Stomach (tissue), 9 donors: ENCODE results near the gene GREM1. TPM values are rescaled to one million over a fixed set of nuclear protein-coding genes. Genes with fewer than 3 reads are reported as not detected.

Source experiments
- DNase-seq, 2 donors: peaks; one replicate each; pipeline versions ENCODE4 v3.0.0 to v3.0.0-alpha.2; 2013 to 2019
- H3K27ac ChIP-seq, 5 donors: fragments of 200-600 bp in 4 of 5; sonication (generic) in 4 of 5; one replicate each; pipeline ENCODE4 v1.5.1; 2013 to 2019; ENCODE audit warnings: mild to moderate bottlenecking in 1 of 5, moderate library complexity in 1 of 5
- H3K27me3 ChIP-seq, 3 donors: fragments of 200-600 bp; sonication (generic); one replicate each; pipeline ENCODE4 v1.5.1; 2017 to 2019; ENCODE audit warnings: mixed run types in 1 of 3
- H3K36me3 ChIP-seq, 4 donors: fragments of 200-600 bp; sonication (generic); 1 replicate in 3 of 4; 2 replicates in 1 of 4; pipeline ENCODE4 v1.5.1; 2016 to 2019
- H3K4me1 ChIP-seq, 4 donors: fragments of 200-600 bp; sonication (generic); one replicate each; pipeline ENCODE4 v1.5.1; 2016 to 2019
- H3K4me3 ChIP-seq, 4 donors: fragments of 200-600 bp; sonication (generic) in 3 of 4; one replicate each; pipeline ENCODE4 v1.5.1; 2016 to 2019; ENCODE audit warnings: mild to moderate bottlenecking in 1 of 4
- H3K9me3 ChIP-seq, 4 donors: fragments of 200-600 bp; sonication (generic); one replicate each; pipeline ENCODE4 v1.5.1; 2016 to 2019
- EP300 ChIP-seq: sonication (generic); formaldehyde crosslinking; IDR thresholded peaks from one replicate; pipeline ENCODE4 v1.6.1; 2017; ENCODE audit warnings: antibody characterized with exemption
- POLR2A ChIP-seq, 4 donors: fragments of 450-650 bp; IDR thresholded peaks; one replicate each; pipeline ENCODE4 v1.6.1; 2016; ENCODE audit warnings: antibody characterized with exemption in 4 of 4, control low read depth in 2 of 4, mild to moderate bottlenecking in 1 of 4, moderate library complexity in 1 of 4
- POLR2AphosphoS5 ChIP-seq, 3 donors: sonication (generic); formaldehyde crosslinking; IDR thresholded peaks; one replicate each; pipeline ENCODE4 v1.6.1; 2016; ENCODE audit warnings: antibody characterized with exemption in 3 of 3
- WGBS, 5 donors: extraction: QIAGEN DNeasy Blood & Tissue Kit in 3 of 5; methylation state at CpG; one replicate each; pipeline versions ENCODE4 v1.1.5 to v1.1.7; 2013 to 2018; 5-methylcytosine and 5-hydroxymethylcytosine counted together
- intact Hi-C: fragments of 100-400 bp; cut with DNase I; formaldehyde crosslinking; loops from one replicate; pipeline ENCODE4 v1.15.1; 2023; ENCODE audit warnings: low total_unique reads
- polyA plus RNA-seq, 3 donors: library from polyadenylated mRNA; stranded (reverse); fragments of 200-250 nt; gene quantifications; one replicate each; pipeline ENCODE4 v1.2.3, GENCODE V29; 2013
- total RNA-seq, 5 donors: library from RNA; depleted of rRNA; stranded (reverse); fragments of >200 nt; gene quantifications; one replicate each; pipeline versions ENCODE4 v1.1.0 to v1.2.3, GENCODE V29; 2014 to 2016
- TF ChIP-seq, protein P1 (sequence below), 7 experiments: fragments of 450-650 bp in 4 of 7; fragments of 200-600 bp in 3 of 7; sonication (generic) in 3 of 7; IDR thresholded peaks; one replicate each; pipeline ENCODE4 v1.5.1; 2016 to 2019; ENCODE audit warnings: antibody characterized with exemption in 7 of 7, control low read depth in 2 of 7, mild to moderate bottlenecking in 1 of 7
- donor health status: healthy with polysubstance abuse.
- donor health status: Bipolar disorder and iron deficiency.
- donor health status: healthy.

GREM1 gene
- total and polyA plus RNA-seq, 8 donors, result 4.0 to 50.0 (median 13.8) TPM

- WGBS, 5 donors, result 91 to 95% (median 94%) methylated on average over 7 of the region's 7 CpGs
- intact Hi-C loops, result no loop called here
- H3K9me3 ChIP-seq, result no peaks in the 10 kb centered on the region
Observed at GRCh38 chr15:32786906-32787305, 69.1 kb downstream of the GREM1 start.

DNA sequence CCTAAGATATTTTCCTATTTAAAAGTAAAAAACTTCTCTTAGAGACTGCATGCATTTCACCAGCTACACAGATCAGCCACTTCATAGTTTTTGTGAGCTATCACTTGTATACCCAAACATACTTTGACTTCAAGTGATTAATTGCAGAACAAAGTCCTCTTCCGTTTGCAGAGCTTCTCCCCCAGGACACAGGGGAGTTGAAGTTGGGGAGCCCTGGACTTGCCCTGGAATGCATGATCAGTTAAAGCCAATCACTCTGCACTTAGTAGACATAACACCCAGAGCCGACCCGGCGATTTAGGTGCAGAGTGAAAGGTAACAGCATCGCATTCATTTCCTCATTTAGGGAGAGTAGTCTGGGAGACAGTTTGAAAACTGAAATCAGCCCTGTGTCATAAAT is 70.1 kb downstream of the GREM1 start:
- no peak for DNase-seq
- no peak overlapping the region for H3K4me3 ChIP-seq
- peaks cover 0 to 3% (median 0%) of the 10 kb centered on the region in 4 donors for H3K36me3 ChIP-seq
- intact Hi-C loops, result no loop called here
- no peaks in the 10 kb centered on the region for H3K4me1 ChIP-seq
- 65 to 82% (median 66%) methylated on average over 5 of the region's 5 CpGs for WGBS, 5 donors
- H3K27ac ChIP-seq, result no peak overlapping the region
- TF ChIP-seq EP300 (no peak), POLR2AphosphoS5 (IDR thresholded peaks at IDR 0.05) (no peak), POLR2A (IDR thresholded peaks at IDR 0.05) (no peak)
- TF ChIP-seq, protein P1, sequence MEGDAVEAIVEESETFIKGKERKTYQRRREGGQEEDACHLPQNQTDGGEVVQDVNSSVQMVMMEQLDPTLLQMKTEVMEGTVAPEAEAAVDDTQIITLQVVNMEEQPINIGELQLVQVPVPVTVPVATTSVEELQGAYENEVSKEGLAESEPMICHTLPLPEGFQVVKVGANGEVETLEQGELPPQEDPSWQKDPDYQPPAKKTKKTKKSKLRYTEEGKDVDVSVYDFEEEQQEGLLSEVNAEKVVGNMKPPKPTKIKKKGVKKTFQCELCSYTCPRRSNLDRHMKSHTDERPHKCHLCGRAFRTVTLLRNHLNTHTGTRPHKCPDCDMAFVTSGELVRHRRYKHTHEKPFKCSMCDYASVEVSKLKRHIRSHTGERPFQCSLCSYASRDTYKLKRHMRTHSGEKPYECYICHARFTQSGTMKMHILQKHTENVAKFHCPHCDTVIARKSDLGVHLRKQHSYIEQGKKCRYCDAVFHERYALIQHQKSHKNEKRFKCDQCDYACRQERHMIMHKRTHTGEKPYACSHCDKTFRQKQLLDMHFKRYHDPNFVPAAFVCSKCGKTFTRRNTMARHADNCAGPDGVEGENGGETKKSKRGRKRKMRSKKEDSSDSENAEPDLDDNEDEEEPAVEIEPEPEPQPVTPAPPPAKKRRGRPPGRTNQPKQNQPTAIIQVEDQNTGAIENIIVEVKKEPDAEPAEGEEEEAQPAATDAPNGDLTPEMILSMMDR (IDR thresholded peaks at IDR 0.05), result no peak
- H3K27me3 ChIP-seq, result no peaks in the 10 kb centered on the region
- no peaks in the 10 kb centered on the region for H3K9me3 ChIP-seq

More at GRCh38 chr15:32786906-32787305, 69.1 kb downstream of the GREM1 start:
- no peaks in the 10 kb centered on the region for H3K36me3 ChIP-seq
- DNase-seq, result no peak
- no peaks in the 10 kb centered on the region for H3K27me3 ChIP-seq
- no peak overlapping the region for H3K4me3 ChIP-seq
- H3K4me1 ChIP-seq, result no peaks in the 10 kb centered on the region
- no peak overlapping the region for H3K27ac ChIP-seq
- TF ChIP-seq POLR2A (IDR thresholded peaks at IDR 0.05), result no peak
- TF ChIP-seq, protein P1 (IDR thresholded peaks at IDR 0.05), result no peak
- TF ChIP-seq POLR2AphosphoS5 (IDR thresholded peaks at IDR 0.05), result no peak
- TF ChIP-seq EP300, result no peak

- Histone ChIP-seq H3K27ac (no peak overlapping the region), H3K9me3 (no peaks in the 10 kb centered on the region), H3K27me3 (no peaks in the 10 kb centered on the region), H3K4me1 (no peaks in the 10 kb centered on the region), H3K4me3 (no peak overlapping the region), H3K36me3 (peaks cover 0 to 5% (median 0%) of the 10 kb centered on the region in 4 donors)
- TF ChIP-seq POLR2A (IDR thresholded peaks at IDR 0.05) (no peak), POLR2AphosphoS5 (IDR thresholded peaks at IDR 0.05) (no peak), EP300 (no peak)
- TF ChIP-seq, protein P1 (IDR thresholded peaks at IDR 0.05), result no peak
- no peak for DNase-seq
- WGBS, 5 donors, result 80 to 92% (median 89%) methylated on average over 2 of the region's 2 CpGs
- intact Hi-C loops, result no loop called here
Observed at GRCh38 chr15:32790352-32790999, 72.7 kb downstream of the GREM1 start.

GRCh38 chr15:32792436-32792835 is 74.6 kb downstream of the GREM1 start:
- peaks cover 0 to 12% (median 0%) of the 10 kb centered on the region in 4 donors for H3K36me3 ChIP-seq
- no peak for DNase-seq
- no peak overlapping the region for H3K27ac ChIP-seq
- intact Hi-C loops, result no loop called here
- H3K4me1 ChIP-seq, result no peaks in the 10 kb centered on the region
- WGBS, 5 donors, result 35 to 100% (median 61%) methylated on average over 2 of the region's 2 CpGs
- TF ChIP-seq POLR2A (IDR thresholded peaks at IDR 0.05) (no peak), EP300 (no peak)
- H3K9me3 ChIP-seq, result no peaks in the 10 kb centered on the region
- H3K4me3 ChIP-seq, result no peak overlapping the region
- H3K27me3 ChIP-seq, result no peaks in the 10 kb centered on the region

Other genes with a start within 250 kb of the GREM1 start
- gene GOLGA8N, start 124.5 kb upstream of the GREM1 start, total RNA-seq, result 10 to 100 TPM in 1 of 5 donors, 1 to 10 TPM in 4; 2.0 to 17.8 (median 4.9) TPM
- 1 to 10 TPM; 1.4 to 5.1 (median 1.8) TPM for gene GOLGA8N, start 124.5 kb upstream of the GREM1 start, polyA plus RNA-seq
- gene ARHGAP11A, start 102.5 kb upstream of the GREM1 start, total RNA-seq, result 10 to 100 TPM in 3 of 5 donors, 1 to 10 TPM in 2; 2.2 to 13.9 (median 11.4) TPM
- gene ARHGAP11A, start 102.5 kb upstream of the GREM1 start, polyA plus RNA-seq, result 1 to 10 TPM; 3.2 to 6.2 (median 6.1) TPM
- 10 to 100 TPM in 1 of 5 donors, 1 to 10 TPM in 1, not detected in 3; 2.9 to 16.5 TPM for gene SCG5, start 76.3 kb upstream of the GREM1 start, total RNA-seq
- gene SCG5, start 76.3 kb upstream of the GREM1 start, polyA plus RNA-seq, result 1 to 10 TPM; 1.4 to 7.3 (median 3.9) TPM